H1 (cell line): ENCODE data around the gene DBNDD1. TPM values are rescaled to one million over a fixed set of nuclear protein-coding genes. Genes with fewer than 3 reads are reported as not detected.

ENCODE experiments used
- ASH2L ChIP-seq: fragments of 200-600, 300-600 bp; sonication (generic); IDR thresholded peaks from one replicate; pipeline ENCODE4 v1.7.1; 2017; ENCODE audit warnings: low read length
- BACH1 ChIP-seq: IDR thresholded peaks from 2 replicates; pipeline ENCODE4 v1.6.1; 2012; ENCODE audit warnings: low read length, improper control_type of control experiment
- CBX8 ChIP-seq: fragments of 300-800, 300-1000 bp; sonication (generic); IDR thresholded peaks from 2 replicates; pipeline ENCODE4 v1.7.1; 2016; ENCODE audit warnings: low read depth, low read length, borderline replicate concordance
- CEBPB ChIP-seq: IDR thresholded peaks from 2 replicates; pipeline ENCODE4 v1.6.1; 2012; ENCODE audit warnings: low read depth, low read length
- CHD1 ChIP-seq: IDR thresholded peaks from 2 replicates; pipeline ENCODE4 v1.6.1; 2012; ENCODE audit warnings: low read depth, low read length, improper control_type of control experiment
- CHD2 ChIP-seq: IDR thresholded peaks from 2 replicates; pipeline ENCODE4 v1.6.1; 2012; ENCODE audit warnings: low read length, improper control_type of control experiment
- CREB1 ChIP-seq: IDR thresholded peaks from 2 replicates; pipeline ENCODE4 v1.6.1; 2012; ENCODE audit warnings: inconsistent platforms
- GTF2F1 ChIP-seq: IDR thresholded peaks from 2 replicates; pipeline ENCODE4 v1.6.1; 2012; ENCODE audit warnings: low read depth, low read length, improper control_type of control experiment, borderline replicate concordance
- HDAC2 ChIP-seq, 2 experiments: fragments of 300-600 bp in 1 of 2; sonication (generic) in 1 of 2; IDR thresholded peaks; 2 replicates each; pipeline ENCODE4 v1.6.1; 2011 to 2012; ENCODE audit warnings: low read depth in 2 of 2, low read length in 2 of 2, mild to moderate bottlenecking in 2 of 2, moderate library complexity in 2 of 2, borderline replicate concordance in 1 of 2, inconsistent platforms in 1 of 2
- HDAC6 ChIP-seq: IDR thresholded peaks from one replicate; pipeline ENCODE4 v1.7.1; 2012; ENCODE audit warnings: low read depth, mild to moderate bottlenecking, inconsistent platforms, low read length, moderate library complexity
- JUND ChIP-seq: IDR thresholded peaks from 2 replicates; pipeline ENCODE4 v1.6.1; 2011; ENCODE audit warnings: mild to moderate bottlenecking, improper control_type of control experiment, low read length
- POLR2AphosphoS5 ChIP-seq: IDR thresholded peaks from 2 replicates; pipeline ENCODE4 v1.6.1; 2011; ENCODE audit warnings: low read depth, low read length
- RFX5 ChIP-seq: IDR thresholded peaks from 2 replicates; pipeline ENCODE4 v1.6.1; 2011; ENCODE audit warnings: low read depth, low read length, improper control_type of control experiment, borderline replicate concordance
- RXRA ChIP-seq: IDR thresholded peaks from 2 replicates; pipeline ENCODE4 v1.6.1; 2011; ENCODE audit warnings: low read depth, mild to moderate bottlenecking, low read length, moderate library complexity; ENCODE audit not compliant: insufficient read depth
- SIRT6 ChIP-seq: IDR thresholded peaks from one replicate; pipeline ENCODE4 v1.7.1; 2012; ENCODE audit warnings: low read length, inconsistent platforms
- SP1 ChIP-seq: IDR thresholded peaks from 2 replicates; pipeline ENCODE4 v1.6.1; 2011; ENCODE audit warnings: low read depth, low read length
- SP4 ChIP-seq: IDR thresholded peaks from 2 replicates; pipeline ENCODE4 v1.6.1; 2012; ENCODE audit warnings: low read length, inconsistent platforms
- TAF1 ChIP-seq: IDR thresholded peaks from 2 replicates; pipeline ENCODE4 v1.6.1; 2011; ENCODE audit warnings: mild to moderate bottlenecking, low read depth, low read length
- TBP ChIP-seq: IDR thresholded peaks from 2 replicates; pipeline ENCODE4 v1.6.1; 2011; ENCODE audit warnings: low read depth, low read length, improper control_type of control experiment
- ZNF274 ChIP-seq: IDR thresholded peaks from 2 replicates; pipeline ENCODE4 v1.7.0; 2012; ENCODE audit warnings: low read length, borderline replicate concordance; ENCODE audit errors: extremely low read depth
- polyA plus RNA-seq, 7 experiments: library from polyadenylated mRNA; depleted of rRNA in 3 of 7; stranded (reverse) in 5 of 7; unstranded in 2 of 7; fragments of >200 nt in 5 of 7; fragments of 200-250 nt in 2 of 7; gene quantifications; 1 replicate in 5 of 7; 2 replicates in 1 of 7; 4 replicates in 1 of 7; pipeline versions ENCODE4 v1.2.1 to v1.2.3, GENCODE V29; 2011 to 2013; ENCODE audit warnings: missing spikeins in 2 of 7, mixed read lengths in 2 of 7
- total RNA-seq: library from RNA; stranded (reverse); fragmentation: NEBNext Ultra II Directional; extraction: Animal tissue kit (Norgen Biotek cat#: 25700); gene quantifications from 2 replicates; pipeline ENCODE4 v1.2.1, GENCODE V29; 2021
- TF ChIP-seq, protein P1 (sequence below), 3 experiments: IDR thresholded peaks; 1 replicate in 2 of 3; 2 replicates in 1 of 3; pipeline versions ENCODE4 v1.5.1 to v1.6.1; 2011; ENCODE audit warnings: low read length in 3 of 3, mild to moderate bottlenecking in 3 of 3, inconsistent platforms in 2 of 3, low read depth in 1 of 3, moderate library complexity in 1 of 3; ENCODE audit not compliant: insufficient read depth in 1 of 3; ENCODE audit errors: control extremely low read depth in 1 of 3
- TF ChIP-seq, protein P2 (sequence below): IDR thresholded peaks from 2 replicates; pipeline ENCODE4 v1.6.1; 2012; ENCODE audit warnings: inconsistent platforms
- TF ChIP-seq, protein P3 (sequence below): IDR thresholded peaks from 2 replicates; pipeline ENCODE4 v1.6.1; 2011; ENCODE audit warnings: low read length, improper control_type of control experiment

DBNDD1 gene
- total and polyA plus RNA-seq, 2 of the 8 experiments (the other 6 are each of a cell fraction or from before 2014, with no cell fraction given) = 69.9 to 92.6 TPM

DNA sequence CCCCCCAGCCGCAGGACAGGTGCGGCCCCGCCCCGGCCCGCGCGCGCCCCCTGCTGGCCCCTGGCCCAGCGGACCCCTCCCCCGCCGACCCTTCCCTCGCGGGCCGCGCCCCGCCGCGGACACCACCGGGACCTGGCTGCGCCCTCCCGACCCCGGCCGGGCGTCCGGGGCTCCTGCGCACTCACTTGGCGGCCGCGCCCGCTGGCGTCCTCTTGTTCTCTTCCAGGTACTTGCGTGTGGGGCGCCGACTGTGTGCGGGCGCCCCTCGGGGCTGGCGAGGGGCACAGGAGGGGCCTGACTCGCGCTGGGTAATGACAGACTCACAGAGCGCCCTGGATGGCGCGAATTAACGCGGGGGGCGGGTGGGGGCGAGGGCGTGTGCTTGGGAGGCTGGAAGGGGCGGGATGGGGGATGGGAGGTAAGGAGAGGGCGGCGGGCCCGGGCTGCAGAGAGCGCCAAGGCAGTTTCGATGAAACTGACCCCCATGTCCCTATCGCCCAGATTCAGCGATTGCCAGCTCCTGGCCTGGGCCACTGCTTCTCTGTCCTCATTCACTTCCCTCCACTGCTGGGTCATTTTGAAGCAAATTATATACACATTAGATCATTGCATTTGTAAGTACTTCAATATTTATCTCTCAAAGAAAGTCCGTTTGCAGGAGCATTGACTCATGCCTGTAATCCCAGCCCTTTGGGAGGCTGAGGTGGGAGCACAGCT is 445 bp upstream of the DBNDD1 start (continued):
- TF ChIP-seq, protein P1, sequence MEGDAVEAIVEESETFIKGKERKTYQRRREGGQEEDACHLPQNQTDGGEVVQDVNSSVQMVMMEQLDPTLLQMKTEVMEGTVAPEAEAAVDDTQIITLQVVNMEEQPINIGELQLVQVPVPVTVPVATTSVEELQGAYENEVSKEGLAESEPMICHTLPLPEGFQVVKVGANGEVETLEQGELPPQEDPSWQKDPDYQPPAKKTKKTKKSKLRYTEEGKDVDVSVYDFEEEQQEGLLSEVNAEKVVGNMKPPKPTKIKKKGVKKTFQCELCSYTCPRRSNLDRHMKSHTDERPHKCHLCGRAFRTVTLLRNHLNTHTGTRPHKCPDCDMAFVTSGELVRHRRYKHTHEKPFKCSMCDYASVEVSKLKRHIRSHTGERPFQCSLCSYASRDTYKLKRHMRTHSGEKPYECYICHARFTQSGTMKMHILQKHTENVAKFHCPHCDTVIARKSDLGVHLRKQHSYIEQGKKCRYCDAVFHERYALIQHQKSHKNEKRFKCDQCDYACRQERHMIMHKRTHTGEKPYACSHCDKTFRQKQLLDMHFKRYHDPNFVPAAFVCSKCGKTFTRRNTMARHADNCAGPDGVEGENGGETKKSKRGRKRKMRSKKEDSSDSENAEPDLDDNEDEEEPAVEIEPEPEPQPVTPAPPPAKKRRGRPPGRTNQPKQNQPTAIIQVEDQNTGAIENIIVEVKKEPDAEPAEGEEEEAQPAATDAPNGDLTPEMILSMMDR (IDR thresholded peaks at IDR 0.05; ENCODE audit: control extremely low read depth in 1 of 3, insufficient read depth in 1 of 3, low read depth in 1 of 3, low read length in 3 of 3) = peak in 2 of 3 experiments; percentile 45 to 62; a peak in 3 of 4 replicates
- TF ChIP-seq SP4 (no peak), SIRT6 (no peak), BACH1 (peak; percentile 55), ASH2L (peak; percentile 49), HDAC2 (IDR thresholded peaks at IDR 0.05; ENCODE audit: borderline replicate concordance in 1 of 2, low read depth in 2 of 2, low read length in 2 of 2) (peak in 1 of 2 experiments; percentile 93; a peak in 1 of 4 replicates), GTF2F1 (no peak), CHD1 (no peak), RFX5 (no peak), CHD2 (no peak), HDAC6 (no peak), CBX8 (no peak), CREB1 (peak; percentile 91), POLR2AphosphoS5 (no peak; the same call in none of the 2 replicates), ZNF274 (no peak), RXRA (no peak), TBP (no peak), TAF1 (no peak), SP1 (no peak), JUND (no peak), CEBPB (no peak)
- TF ChIP-seq, protein P2, sequence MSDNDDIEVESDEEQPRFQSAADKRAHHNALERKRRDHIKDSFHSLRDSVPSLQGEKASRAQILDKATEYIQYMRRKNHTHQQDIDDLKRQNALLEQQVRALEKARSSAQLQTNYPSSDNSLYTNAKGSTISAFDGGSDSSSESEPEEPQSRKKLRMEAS = no peak
- TF ChIP-seq, protein P3, sequence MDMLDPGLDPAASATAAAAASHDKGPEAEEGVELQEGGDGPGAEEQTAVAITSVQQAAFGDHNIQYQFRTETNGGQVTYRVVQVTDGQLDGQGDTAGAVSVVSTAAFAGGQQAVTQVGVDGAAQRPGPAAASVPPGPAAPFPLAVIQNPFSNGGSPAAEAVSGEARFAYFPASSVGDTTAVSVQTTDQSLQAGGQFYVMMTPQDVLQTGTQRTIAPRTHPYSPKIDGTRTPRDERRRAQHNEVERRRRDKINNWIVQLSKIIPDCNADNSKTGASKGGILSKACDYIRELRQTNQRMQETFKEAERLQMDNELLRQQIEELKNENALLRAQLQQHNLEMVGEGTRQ = no peak
